Cardiac muscle cell (in vitro differentiated cells and primary cell): ENCODE data around the gene PGGHG. TPM values are rescaled to one million over a fixed set of nuclear protein-coding genes. Genes with fewer than 3 reads are reported as not detected.

Experiments used
- DNase-seq, 2 donors: peaks; one replicate each; pipeline versions ENCODE4 v3.0.0 to v3.0.0-alpha.2; 2010 to 2017; ENCODE audit warnings: low read depth in 1 of 2, low spot score in 1 of 2
- H3K27ac ChIP-seq: fragments of 200-600 bp; sonication (generic); 2 replicates; pipeline ENCODE4 v1.5.1; 2016
- H3K27me3 ChIP-seq: fragments of 200-600 bp; sonication (generic); 2 replicates; pipeline ENCODE4 v1.6.0; 2016; ENCODE audit warnings: control low read depth
- H3K36me3 ChIP-seq: fragments of 200-600 bp; sonication (generic); 2 replicates; pipeline ENCODE4 v1.5.1; 2016; ENCODE audit warnings: control low read depth
- H3K4me1 ChIP-seq: fragments of 200-600 bp; sonication (generic); 2 replicates; pipeline ENCODE4 v1.8.1; 2017; ENCODE audit warnings: low read depth, mild to moderate bottlenecking, mixed run types
- H3K4me3 ChIP-seq: fragments of 200-600 bp; sonication (generic); 2 replicates; pipeline ENCODE4 v1.5.1; 2016; ENCODE audit warnings: mild to moderate bottlenecking
- H3K9me3 ChIP-seq: fragments of 200-600 bp; sonication (generic); 2 replicates; pipeline ENCODE4 v1.5.1; 2017; ENCODE audit warnings: low read depth, mild to moderate bottlenecking, control low read depth
- CTCF ChIP-seq: IDR thresholded peaks from 2 replicates; pipeline ENCODE4 v1.5.1; 2012; ENCODE audit warnings: low read depth, mild to moderate bottlenecking, low read length
- polyA plus RNA-seq: library from polyadenylated mRNA; unstranded; fragments of >200 nt; fragmentation: Nextera tagmentation; extraction: Ambion mirVana; gene quantifications from 2 replicates; pipeline ENCODE4 v1.2.1, GENCODE V29; 2016
- total RNA-seq: library from RNA; depleted of rRNA; stranded (reverse); fragments of >200 nt; gene quantifications from 2 replicates; pipeline ENCODE4 v1.2.3, GENCODE V29; 2016

PGGHG gene
- total and polyA plus RNA-seq, 2 experiments from 2014 or later = 33.1 to 88.7 TPM

DNA sequence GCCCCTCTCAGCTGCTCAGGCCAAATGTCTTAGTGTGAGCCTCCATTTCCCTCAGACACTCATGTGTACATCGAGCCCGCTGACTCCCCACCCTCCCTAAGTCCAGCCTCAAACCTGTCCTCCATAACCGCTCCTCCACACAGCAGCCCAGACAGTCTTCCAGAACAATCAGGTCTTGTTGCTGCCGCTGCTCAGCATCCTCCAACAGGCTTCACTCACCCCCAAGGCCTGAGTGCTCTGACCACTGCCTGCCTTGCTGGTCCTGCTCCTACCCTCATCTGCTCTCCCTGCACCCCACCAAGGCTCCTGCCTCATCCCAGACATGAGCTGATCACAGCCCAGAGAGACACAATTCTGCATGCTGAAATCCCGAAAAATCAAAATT, 35.0 kb upstream of the PGGHG start:
- peaks cover 29% of the 10 kb centered on the region for H3K36me3 ChIP-seq
- TF ChIP-seq CTCF = no peak
- H3K4me3 ChIP-seq = no peak overlapping the region
- DNase-seq = no peak
- H3K9me3 ChIP-seq = no peaks in the 10 kb centered on the region
- no peaks in the 10 kb centered on the region for H3K27me3 ChIP-seq
- no peak overlapping the region for H3K27ac ChIP-seq
- peaks cover 5% of the 10 kb centered on the region for H3K4me1 ChIP-seq

DNA sequence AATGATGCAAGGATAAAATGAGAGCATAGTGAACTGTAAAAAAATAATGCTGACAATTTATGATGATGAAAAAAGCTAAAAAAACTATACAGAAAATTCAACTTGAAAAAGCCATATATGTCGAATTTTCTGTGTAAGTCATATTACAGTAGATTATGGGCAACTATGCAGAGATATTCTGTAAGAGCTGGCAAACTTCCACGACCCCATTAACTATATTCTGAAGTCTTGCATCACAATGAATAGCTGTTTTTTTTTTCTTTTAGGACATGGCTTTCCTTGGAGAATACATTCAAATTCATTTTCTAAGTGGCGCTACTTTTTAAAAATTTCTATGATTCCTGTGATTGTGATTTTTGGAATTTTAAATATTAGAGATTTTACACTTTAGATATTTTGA, 33.8 kb upstream of the PGGHG start:
- TF ChIP-seq CTCF = no peak
- Histone ChIP-seq H3K27me3 (no peaks in the 10 kb centered on the region), H3K4me3 (no peak overlapping the region), H3K27ac (no peak overlapping the region), H3K9me3 (no peaks in the 10 kb centered on the region), H3K36me3 (peaks cover 21% of the 10 kb centered on the region), H3K4me1 (peaks cover 5% of the 10 kb centered on the region)
- peak in 1 of 2 donors; percentile 79 for DNase-seq

DNA sequence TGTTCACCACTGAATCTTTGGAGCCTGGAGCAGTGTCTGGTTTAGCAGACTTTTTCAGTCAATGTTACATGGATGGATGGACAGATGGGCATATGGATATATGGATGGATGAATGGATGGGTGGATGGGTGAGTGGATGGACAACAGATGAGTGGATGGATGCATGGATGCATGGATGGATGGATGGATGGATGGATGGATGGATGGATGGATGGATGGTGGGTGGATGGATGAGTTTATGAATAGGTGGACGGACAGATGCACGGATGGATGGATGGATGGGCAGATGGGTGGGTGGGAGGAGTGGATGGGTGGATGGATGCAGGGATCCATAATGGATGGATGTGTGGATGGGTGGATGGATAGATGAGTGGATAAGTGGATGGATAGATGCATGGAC, 33.1 kb upstream of the PGGHG start:
- no peak overlapping the region for H3K4me3 ChIP-seq
- no peaks in the 10 kb centered on the region for H3K27me3 ChIP-seq
- H3K27ac ChIP-seq = no peak overlapping the region
- H3K36me3 ChIP-seq = peaks cover 18% of the 10 kb centered on the region
- TF ChIP-seq CTCF = no peak
- H3K9me3 ChIP-seq = no peaks in the 10 kb centered on the region
- H3K4me1 ChIP-seq = peaks cover 5% of the 10 kb centered on the region
- DNase-seq = no peak

GRCh38 chr11:256952-257737, 31.8 kb upstream of the PGGHG start:
- DNase-seq = no peak
- Histone ChIP-seq H3K36me3 (peaks cover 8% of the 10 kb centered on the region), H3K27me3 (no peaks in the 10 kb centered on the region), H3K4me3 (no peak overlapping the region), H3K4me1 (peaks cover 5% of the 10 kb centered on the region), H3K27ac (no peak overlapping the region), H3K9me3 (no peaks in the 10 kb centered on the region)
- TF ChIP-seq CTCF = no peak

GRCh38 chr11:257766-258493, 31.0 kb upstream of the PGGHG start:
- peaks cover 5% of the 10 kb centered on the region for H3K4me1 ChIP-seq
- H3K27me3 ChIP-seq = no peaks in the 10 kb centered on the region
- H3K27ac ChIP-seq = no peak overlapping the region
- peaks cover 2% of the 10 kb centered on the region for H3K36me3 ChIP-seq
- H3K4me3 ChIP-seq = no peak overlapping the region
- DNase-seq = no peak
- H3K9me3 ChIP-seq = no peaks in the 10 kb centered on the region
- TF ChIP-seq CTCF = peak; percentile 16
